GM19328 (cell line): Measurements from ENCODE around the gene CFAP53.
A peak's percentile ranks its signal among the peaks of the same experiment; 100 is the strongest.
"Not testable (repeated sequence)": the region's sequence is repeated elsewhere in the genome, so short reads cannot be mapped to it uniquely, and the experiment has no call there.

ENCODE experiments used
- ATAC-seq: cut with Tn5 transposase; IDR thresholded peaks from one replicate; pipeline ENCODE4 v1.9.1; 2021; ENCODE audit warnings: mild to moderate bottlenecking, moderate library complexity; ENCODE audit not compliant: unreplicated experiment

The CFAP53 gene, protein sequence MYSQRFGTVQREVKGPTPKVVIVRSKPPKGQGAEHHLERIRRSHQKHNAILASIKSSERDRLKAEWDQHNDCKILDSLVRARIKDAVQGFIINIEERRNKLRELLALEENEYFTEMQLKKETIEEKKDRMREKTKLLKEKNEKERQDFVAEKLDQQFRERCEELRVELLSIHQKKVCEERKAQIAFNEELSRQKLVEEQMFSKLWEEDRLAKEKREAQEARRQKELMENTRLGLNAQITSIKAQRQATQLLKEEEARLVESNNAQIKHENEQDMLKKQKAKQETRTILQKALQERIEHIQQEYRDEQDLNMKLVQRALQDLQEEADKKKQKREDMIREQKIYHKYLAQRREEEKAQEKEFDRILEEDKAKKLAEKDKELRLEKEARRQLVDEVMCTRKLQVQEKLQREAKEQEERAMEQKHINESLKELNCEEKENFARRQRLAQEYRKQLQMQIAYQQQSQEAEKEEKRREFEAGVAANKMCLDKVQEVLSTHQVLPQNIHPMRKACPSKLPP

DNA sequence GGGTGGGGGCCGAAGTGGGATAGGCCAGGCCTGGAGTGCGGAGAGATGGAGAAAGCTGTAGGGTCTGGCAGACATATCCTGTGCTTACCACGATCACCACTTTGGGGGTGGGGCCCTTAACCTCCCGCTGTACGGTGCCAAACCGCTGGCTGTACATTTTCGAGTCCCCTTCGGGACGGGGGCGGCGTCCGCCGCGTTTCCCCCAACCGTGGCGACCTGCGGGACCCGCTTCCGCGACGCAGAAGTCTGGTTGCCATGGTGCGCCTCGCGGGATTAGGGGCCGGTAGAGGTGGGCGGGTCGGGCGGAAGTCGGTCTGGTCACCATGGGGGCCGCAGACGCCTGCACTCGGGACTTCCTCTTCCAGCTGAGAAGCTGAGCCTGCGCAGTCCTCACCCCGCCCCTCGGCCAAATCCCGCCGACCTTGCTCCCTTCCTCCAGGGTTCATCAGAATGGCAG lies at the start of gene CFAP53:
TSS of gene CFAP53 (minus strand) at position 248 of the 457 bp plus-strand sequence. CDS start at position 157, 91 bp downstream.
- peak; percentile 80 for ATAC-seq

DNA sequence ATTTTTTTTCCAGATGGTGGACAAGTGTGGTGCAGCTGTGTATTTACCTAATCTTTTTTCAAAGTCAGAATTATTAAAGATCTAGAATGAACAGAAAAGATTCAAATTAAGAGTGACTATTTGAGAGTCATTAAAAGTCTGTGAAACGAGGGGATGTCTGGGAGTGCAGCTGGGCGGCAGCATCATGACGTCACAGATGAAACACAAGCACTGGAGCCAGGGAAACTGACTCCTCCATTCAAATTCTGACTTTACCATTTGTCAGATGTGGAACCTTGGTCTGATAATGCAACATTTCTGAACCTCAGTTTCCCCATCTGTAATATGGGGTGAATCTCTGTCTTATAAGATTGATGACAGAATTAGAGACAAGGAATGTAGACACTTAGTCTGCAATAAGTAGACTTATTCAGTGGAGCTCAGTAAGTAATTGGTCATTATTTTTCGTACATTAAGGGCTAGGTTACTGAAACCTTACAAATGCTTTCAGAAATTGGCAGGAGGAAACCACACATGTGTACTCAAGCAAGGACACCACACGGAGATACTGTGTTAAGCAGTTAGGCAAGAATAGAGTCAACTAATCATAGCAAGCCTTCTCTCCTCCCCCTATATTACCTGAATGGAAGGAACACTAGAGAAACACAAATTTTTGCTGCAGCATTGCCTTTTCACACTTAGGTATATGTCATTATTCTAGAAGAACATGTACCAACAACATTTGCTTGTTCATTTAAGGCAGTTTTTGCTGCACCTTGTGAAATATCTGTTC lies 49.0 kb upstream of the CFAP53 start:
- peak; percentile 74 for ATAC-seq

DNA sequence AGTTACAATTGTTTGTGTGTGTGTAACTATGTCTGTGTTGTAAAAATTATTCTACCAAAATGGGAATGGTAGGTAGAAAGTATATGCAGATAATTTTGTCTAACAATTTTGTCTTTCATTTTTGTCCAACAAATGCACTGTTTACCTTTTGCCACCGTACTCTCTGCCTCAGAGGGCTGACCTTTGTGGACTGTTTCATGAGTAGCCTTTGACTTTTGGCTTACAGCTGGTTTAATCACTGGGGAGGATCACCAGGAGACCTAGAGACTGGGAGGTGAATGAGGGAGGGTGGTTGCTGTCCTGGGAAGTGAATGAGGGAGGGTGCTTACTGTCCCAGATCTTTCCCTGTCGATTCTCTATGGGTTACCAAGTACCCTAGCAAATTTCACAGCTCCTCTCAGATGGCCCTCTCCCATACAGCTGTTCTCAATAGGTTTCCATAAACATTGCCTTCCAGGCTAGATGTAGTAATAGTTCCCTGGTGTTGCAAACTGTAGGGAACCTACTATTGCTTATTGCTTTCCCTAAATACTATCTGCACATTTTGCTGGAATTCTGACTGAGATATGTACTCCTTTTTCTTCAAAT lies 47.7 kb upstream of the CFAP53 start:
- no peak for ATAC-seq

DNA sequence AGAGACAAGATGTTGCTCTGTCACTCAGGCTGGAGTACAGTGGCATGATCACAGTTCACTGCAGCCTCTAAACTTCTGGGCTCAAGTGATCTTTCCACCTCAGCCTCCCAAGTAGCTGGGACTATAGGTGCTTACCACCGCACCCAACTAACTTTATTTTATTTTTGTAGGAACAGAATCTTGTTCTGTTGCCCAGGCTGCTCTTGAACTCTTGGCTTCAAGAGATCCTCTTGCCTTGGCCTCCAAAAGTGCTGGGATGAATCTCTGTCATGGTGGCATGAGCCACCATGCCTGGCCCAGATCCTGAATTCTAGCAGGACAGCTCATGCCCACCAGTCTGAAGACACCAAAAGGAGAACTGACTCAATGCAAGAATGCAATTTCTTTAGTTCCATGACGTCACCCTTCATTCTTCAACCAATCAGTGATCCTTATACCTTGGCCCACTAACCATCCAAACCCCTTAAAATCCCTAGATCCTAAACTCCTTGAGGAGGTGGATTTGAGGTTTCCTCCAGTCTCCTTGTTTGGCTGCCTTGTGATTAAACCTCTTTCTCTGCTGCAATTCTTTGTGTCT lies 46.8 kb upstream of the CFAP53 start:
- peak; percentile 1 for ATAC-seq

DNA sequence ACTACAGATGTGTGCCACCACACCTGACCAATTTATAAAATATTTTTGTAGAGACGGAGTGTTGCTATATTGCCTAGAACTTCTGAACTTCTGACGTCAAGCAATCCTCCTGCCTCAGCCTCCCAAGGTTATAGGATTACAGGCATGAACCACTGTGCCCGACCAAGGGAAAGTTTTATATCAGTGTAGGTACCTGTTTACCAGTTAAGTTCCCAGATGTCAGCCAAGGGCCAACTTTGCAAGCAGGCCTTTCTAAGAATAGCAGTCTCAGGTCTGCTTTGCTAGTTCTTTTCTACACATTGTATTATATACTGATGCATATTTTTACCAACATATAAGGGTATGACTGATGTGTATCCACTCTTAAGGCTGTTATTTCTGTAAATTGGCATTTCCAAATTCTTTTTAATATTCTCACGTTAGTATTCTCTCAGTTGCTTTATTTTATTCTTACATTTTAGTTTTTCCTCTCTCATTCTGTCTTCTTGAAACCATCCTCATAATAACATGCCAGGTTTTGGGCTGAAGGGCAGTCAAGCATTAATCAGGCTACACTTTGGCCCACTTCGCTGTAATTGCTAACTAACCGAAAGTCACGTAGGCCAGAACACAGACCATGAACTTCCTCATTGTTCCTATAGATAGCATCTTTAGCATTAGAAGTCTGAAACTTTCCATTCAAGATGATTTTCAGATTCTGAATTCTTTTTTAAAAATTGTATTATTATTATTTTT lies 46.2 kb upstream of the CFAP53 start:
- peak; percentile 59 for ATAC-seq

DNA sequence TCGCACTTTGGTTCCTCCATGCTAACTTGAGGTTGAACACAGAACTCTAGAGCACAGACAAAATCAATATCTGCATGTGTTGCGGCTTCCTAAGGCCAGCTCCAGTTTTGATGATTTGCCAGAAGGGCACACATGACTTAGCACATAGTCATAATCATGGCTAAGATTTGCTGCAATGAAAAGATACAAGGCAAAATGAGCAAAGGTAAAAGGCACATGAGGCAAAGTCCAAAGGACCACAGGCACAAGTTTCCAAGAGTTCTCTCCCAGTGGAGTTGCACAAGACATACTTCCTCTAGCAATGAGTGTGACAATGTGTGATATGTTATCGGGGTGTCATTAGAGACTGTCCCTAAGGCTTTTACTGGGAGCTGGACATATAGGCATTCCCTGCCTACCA lies 45.4 kb upstream of the CFAP53 start:
- no peak for ATAC-seq

DNA sequence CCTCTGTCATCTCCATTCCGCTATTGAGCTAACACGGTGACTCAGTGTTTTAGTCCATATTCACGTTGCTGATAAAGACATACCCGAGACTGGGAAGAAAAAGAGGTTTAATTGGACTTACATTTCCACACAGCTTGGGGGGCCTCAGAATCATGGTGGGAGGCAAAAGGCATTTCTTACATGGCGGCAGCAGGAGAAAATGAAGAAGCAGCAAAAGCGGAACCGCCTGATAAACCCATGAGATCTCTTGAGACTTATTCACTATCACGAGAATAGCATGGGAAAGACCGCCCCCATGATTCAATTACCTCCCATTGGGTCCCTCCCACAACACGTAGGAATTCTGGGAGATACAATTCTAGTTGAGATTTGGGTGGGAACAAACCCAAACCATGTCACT lies 43.8 kb upstream of the CFAP53 start:
- no peak for ATAC-seq

DNA sequence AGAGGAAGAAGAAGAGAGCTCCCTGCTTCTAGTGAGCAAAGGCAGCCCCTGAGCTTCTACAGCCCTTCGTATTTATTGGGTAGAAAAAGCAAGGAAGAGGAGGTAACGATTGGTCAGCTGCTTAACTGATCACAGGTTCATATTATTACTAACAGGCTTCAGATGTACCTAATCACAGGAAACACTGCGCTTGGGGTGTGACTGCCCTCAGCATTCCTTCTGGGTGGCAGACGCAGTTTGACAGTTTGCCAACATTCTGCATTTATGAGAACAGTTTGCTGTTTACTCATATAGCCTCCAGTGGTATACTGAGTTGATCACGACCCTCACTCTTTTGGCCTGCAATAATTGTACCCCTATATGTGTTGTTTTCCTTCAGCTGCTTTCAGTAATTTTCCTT lies 42.6 kb upstream of the CFAP53 start:
- not testable (repeated sequence) for ATAC-seq

DNA sequence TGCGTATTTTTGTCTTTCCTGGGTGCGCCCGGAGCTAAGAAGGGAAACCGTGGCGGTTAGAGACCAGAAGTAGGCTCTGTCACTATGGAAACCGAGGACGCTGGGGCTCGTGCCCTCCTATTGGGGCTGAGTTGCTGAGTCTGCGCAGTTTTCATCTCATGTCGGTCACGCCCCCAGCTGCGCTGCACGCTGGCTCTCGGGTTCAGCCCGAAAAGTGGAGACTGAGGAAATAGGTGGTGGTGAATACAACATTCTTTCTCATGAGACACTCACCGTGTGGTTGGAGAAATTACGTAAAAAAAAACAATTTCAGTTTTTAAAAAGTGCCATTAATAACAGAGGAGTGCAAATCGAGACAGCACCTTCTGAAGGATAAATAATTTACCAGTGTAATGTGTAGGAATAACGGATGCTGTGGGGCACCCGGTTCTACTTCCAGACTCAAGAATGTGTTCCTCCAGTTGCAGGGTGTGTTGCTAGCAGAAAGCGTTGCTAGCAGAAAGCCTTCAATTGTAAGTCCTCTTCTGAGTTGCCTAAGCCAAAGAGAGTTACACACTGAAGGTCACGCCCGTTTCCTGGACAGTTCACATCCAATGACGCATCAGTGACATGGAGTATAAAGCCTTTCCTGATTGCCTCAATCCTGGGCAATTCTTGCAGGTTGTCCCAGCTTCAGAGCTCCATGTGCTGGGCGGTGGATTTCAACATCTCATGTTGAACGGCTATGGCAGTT lies 41.6 kb upstream of the CFAP53 start:
- peak; percentile 92 for ATAC-seq

DNA sequence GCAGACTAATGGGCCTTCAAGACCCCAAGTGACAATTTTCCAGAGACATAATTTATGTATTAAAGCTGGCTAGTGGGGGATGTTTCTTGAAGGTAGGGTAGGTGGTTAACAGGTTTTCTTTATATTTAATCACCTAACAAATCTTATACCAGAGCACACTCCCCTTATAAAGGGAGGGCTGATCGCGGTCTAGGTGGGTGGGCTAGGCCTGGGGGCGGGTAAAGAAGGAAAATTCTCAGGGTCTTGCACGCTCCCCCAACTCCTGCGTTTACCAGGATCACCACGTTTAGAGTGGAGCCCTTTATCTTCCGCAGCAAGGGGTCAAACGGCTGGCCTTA lies 41.1 kb upstream of the CFAP53 start:
- ATAC-seq, result no peak

DNA sequence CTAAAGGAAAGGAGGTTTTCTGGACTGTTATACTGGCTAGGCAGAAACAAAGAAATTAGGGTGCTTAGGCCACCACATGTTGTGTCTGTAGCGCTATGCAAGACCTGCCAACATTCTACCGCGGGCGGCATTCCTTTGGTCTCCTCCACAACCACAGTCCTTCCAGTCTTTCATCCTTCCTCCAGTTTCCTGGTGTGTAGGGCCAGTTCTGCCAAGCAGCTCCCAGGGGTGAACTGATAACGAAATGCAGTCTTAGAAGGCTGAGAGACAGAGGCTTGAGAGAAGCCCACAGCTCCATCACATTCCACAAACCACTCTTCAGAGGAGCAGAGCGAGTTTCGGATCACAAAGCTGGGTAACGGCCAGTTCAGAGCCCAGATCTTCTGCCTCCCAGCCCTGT lies 40.6 kb upstream of the CFAP53 start:
- ATAC-seq, result no peak

DNA sequence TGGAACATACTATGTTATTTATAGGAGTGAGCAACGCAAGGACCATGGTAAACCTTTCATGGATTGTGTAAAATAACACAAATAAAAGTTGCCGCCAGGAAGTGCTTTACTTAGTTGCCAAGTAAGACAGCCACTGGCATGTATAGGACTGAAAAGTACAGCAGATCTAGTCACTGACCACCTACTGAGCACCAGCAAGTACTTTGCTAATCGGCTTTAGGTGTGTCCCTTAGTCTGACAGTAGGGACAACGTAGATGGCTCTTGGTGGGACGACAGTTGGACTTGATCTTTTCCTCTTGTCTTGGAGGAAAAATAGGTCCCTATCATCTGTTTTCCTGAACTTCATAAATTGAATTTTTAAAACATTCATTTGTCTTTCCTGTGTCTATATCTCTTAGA lies 34.8 kb upstream of the CFAP53 start:
- ATAC-seq, result no peak

DNA sequence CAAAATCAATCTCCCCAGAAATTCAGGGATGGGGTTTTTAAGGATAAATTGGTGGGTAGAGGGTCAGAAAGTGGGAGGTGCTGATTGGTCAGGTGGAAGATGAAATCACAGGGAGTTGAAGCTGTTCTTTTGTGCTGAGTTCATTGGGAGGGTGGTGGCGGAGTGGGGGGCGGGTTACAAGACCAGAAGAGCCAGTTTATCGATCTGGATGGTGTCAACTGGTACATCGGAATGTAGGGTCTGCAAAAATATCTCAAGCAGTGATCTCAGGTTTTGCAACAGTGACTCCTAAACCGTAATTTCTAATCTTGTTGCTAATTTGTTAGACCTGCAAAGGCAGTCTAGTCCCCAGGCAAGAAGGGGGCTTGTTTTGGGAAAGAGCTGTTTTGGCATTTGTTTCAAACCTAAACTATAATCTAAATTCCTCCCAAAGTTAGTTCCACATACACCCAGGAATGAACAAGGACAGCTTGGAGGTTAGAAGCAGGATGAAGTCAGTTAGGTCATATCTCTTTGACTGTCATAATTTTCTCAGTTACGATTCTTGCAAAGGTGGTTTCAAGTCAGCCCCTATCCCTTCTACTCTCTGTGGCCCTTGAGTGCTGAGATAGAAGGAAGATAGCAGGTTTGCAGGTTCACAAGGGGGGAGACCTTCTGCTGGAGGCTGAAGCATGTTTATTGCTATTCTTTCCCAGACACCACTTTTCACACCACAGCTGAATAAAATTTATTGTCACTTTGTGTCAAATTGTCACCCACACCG lies 33.5 kb upstream of the CFAP53 start:
- ATAC-seq, result no peak

DNA sequence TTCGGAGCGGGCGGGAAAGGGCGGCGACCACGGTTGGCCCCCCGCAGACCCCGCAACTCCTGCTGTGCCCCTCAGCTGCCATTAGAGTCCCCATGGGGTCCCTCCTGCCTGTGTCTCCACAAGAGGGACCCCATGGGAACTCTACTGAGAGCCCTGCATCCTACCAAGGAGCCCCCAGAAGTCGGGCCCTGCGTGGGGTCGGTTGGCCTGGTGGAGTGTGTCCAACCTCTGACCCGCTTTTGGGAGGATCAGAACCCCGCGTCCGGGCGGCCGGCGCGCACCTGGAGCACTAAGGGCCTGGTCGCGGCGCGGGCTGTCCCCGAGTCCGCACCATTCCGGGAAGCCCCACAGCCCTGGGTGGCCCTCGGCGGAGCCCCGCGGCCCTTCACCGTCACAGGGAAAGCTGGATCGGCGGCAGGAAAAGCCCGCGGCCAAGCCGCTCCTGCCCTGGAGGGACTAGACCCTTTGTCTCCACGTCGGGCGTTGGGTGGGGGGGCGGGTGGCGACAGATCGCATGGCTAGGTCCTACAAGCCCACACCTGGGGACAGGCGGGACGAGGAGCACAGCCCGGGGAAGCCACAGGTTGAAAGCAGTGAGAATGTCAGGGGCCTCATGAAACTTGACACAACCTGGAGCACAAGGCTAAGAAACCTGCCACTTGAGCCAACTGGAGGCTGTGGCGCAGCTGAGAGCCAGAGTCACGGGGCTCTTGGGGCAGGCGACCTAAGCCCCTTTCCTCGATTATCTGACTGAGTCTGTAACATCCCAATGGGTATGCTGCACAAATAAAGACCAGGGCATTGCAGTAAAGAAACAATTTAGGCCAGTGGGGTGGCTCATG lies 32.4 kb upstream of the CFAP53 start:
- no peak for ATAC-seq

DNA sequence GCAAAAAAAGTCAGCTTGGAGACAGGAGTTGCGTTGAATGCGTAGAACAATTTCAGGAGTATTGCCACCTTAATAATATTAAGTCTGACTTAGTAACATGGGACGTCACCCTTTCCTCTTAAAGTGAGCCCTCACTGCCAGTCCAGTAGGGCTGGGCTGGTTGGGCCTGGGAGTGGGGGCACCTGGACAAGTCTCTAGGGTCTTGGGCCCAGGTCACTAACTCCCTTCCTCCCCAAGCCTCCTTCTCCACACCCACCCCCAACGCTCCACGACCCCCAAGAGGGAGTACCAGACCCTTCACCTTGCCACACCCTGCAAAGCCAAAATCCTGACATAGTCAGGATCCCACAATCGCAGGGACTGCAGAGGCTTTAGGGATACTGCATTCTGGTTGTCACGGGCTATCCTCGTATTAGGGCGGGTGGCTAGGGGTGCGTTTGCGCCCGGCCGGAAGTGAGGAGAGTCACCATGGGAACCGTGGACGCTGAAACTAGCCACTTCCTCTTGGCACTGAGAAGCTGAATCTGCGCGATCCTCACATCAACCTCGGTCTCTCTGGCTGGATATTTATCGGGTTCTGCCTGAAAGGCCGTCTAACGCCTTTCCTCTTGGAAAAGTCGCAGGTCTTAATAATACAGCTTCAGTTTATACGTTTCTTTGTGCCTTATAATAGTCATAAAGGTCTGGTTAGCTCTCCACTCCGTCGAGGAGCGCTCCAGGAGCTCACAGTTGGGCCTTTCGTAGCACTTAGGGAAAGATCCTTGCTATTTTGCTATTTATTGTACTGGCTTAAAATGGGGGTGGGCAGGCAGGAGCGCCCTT lies 31.5 kb upstream of the CFAP53 start:
- peak; percentile 99 for ATAC-seq

DNA sequence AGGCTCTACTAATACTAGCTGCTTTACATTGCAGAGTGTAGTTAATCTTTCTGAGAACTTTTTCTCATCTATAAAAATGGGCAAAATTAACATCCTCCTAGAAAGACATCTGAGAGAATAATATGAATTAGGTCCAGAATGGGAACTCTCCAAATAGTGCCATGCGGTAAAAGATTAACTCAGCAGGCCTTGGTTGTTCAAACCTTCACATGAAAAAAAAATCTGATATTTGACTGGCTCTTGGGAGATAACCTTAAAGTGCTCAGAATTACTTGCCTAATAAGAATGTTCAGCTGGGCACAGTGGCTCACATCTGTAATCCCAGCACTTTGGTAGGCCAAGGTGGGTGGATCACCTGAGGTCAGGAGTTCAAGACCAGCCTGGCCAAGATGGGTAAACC lies 26.7 kb upstream of the CFAP53 start:
- no peak for ATAC-seq

DNA sequence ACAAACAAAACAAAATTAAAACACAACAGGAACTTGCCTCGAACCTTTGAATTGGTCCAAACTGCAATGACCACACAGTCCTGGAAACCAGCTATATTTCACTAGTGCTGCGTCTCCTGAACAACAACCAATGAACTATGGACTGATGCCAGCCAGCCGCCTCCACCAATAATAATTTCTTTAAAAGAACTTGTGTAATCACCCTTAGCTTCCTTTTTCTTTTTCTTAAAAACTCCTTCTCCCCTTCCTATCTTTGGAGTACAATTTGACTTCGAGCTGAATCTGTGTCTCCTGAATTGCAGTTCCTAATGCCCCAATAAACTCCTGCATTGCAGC lies 22.8 kb upstream of the CFAP53 start:
- ATAC-seq, result no peak
